Measurements from ENCODE around the gene STUB1. TPM values are rescaled to one million over a fixed set of nuclear protein-coding genes. Genes with fewer than 3 reads are reported as not detected.
"Not testable (repeated sequence)": the region's sequence is repeated elsewhere in the genome, so short reads cannot be mapped to it uniquely, and the experiment has no call there.

The STUB1 gene
- total RNA-seq, 2 donors from 2014 or later, result 135 to 186 TPM

DNA sequence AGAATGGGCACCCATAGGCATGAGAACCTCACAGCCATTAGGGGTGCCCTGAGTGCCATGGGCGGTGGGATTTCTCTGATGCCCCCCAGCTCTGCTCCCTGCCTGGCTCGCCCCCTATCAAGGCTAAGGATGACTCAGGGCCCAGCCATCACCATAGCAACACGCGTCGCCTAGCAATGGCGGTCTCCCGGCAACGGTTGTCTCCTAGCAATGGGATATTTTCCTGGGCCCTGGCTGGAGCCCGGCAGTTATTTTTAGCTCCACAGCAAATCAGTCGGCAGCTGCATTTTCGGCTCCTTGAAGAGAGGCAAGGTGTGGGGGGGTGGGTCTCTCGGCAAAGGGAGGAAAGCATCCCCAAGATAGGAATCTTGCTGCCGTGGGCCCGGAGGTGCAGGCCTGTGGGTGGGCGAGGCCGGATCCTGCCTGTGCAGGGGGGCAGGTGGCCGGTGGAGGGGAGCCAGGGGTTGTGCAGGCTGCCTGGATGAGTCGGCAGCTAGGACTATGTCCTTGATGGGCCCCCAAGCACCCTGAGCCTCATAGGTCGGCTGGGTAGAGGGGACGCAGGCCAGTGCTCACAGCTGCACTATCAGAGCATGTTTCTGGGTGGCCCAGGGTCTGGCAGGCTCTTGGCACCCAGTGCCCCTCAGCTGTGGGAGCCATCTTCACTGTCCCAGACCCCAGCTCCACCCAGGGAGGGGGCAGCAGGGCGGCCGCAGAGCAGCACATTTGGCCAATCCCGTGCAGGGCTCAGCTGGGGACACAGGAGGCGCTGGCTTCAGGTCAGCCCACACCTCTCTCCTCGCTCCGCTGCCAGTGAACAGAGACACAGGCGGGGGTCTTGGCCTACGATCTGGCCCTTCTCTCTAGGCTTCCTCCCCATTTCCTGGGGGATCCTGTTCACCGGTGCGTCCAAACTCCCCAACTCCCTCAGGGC is 29.6 kb downstream of the STUB1 start:
- peaks cover 0 to 45% of the 10 kb centered on the region in 2 donors for H3K4me1 ChIP-seq
- no peak for DNase-seq (ENCODE audit: low spot score)

DNA sequence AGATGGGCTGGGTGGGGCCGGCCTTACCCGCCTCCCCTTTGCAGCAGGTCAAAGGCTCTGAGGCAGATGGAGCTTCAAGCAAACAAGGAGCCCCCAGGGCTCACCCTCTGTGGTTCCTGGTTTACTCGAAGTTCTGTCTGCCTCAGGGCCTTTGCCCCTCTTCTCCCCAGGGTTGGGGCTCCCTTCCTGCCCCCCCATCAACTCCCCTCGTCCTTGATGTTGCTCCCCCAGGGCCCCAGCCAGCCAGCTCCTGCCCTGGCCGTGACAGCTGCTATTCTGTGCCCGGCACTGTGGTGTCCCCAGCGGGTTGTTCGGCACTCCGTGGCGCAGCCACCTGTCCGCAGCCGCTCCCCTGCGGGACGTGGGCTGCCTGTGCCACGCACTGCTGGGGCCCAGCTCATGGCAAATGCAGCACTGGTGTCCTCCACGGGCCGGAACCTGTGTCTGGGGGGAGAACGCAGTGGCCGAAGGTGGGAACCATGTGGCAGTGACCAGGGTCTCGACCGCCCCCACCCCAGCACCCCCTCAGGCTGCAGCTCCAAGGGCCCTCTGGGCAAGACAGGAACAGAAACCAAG is 30.4 kb downstream of the STUB1 start:
- H3K4me1 ChIP-seq, result peaks cover 0 to 38% of the 10 kb centered on the region in 2 donors
- no peaks in the 10 kb centered on the region for H3K36me3 ChIP-seq
- no peak for TF ChIP-seq CTCF (IDR thresholded peaks at IDR 0.05)

More for the DNA sequence above, 29.6 kb downstream of the STUB1 start:
- Histone ChIP-seq H3K27ac (no peak overlapping the region), H3K36me3 (no peaks in the 10 kb centered on the region), H3K9me3 (no peaks in the 10 kb centered on the region), H3K4me3 (no peak overlapping the region), H3K27me3 (peaks cover 12 to 38% of the 10 kb centered on the region in 2 donors)
- no peak for TF ChIP-seq CTCF (IDR thresholded peaks at IDR 0.05)

DNA sequence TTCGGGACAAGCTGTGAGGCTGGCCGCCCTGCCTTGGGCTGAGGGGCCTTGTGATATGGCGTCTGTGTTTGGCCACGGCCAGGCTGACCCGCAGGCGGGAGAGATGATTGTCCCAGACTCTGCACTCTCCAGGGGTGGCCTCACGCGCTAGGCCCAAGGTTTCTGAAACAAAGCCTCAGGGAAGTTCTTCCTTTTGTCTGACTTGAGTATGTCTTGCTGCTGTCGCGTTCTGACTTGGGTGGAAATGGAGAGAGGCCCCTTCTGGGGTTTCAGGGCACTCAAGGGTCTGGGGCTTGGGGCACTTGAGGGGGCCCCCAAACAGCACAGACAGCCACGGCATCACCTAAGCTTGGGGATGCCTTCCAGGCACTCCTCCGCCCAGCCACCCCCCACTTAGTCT is 30.9 kb downstream of the STUB1 start:
- H3K4me3 ChIP-seq, result no peak overlapping the region
- no peaks in the 10 kb centered on the region for H3K9me3 ChIP-seq
- H3K27me3 ChIP-seq, result peaks cover 11 to 33% of the 10 kb centered on the region in 2 donors
- TF ChIP-seq CTCF (IDR thresholded peaks at IDR 0.05), result no peak
- H3K27ac ChIP-seq, result no peak overlapping the region
- DNase-seq (ENCODE audit: low spot score), result no peak
- H3K4me1 ChIP-seq, result peaks cover 0 to 41% of the 10 kb centered on the region in 2 donors
- no peaks in the 10 kb centered on the region for H3K36me3 ChIP-seq

More for the DNA sequence above, 30.4 kb downstream of the STUB1 start:
- DNase-seq (ENCODE audit: low spot score), result no peak
- Histone ChIP-seq H3K27me3 (peaks cover 12 to 33% of the 10 kb centered on the region in 2 donors), H3K9me3 (no peaks in the 10 kb centered on the region), H3K4me3 (no peak overlapping the region), H3K27ac (no peak overlapping the region)

- Histone ChIP-seq H3K27ac (no peak overlapping the region), H3K4me1 (peaks cover 0 to 41% of the 10 kb centered on the region in 2 donors), H3K36me3 (no peaks in the 10 kb centered on the region), H3K9me3 (no peaks in the 10 kb centered on the region), H3K27me3 (peaks cover 5 to 29% of the 10 kb centered on the region in 2 donors), H3K4me3 (no peak overlapping the region)
- TF ChIP-seq CTCF (IDR thresholded peaks at IDR 0.05), result peak; percentile 72 to 98
- peak; percentile 74 for DNase-seq (ENCODE audit: low spot score)
These were observed 31.5 kb downstream of the STUB1 start for GRCh38 chr16:711548-712320.

GRCh38 chr16:712740-713250 is 32.6 kb downstream of the STUB1 start:
- not testable (repeated sequence) for H3K36me3 ChIP-seq; DNase-seq (ENCODE audit: low spot score); H3K27ac ChIP-seq; H3K9me3 ChIP-seq; H3K4me3 ChIP-seq
- peaks cover 3 to 24% of the 10 kb centered on the region in 2 donors for H3K27me3 ChIP-seq
- TF ChIP-seq CTCF (IDR thresholded peaks at IDR 0.05), result peak in 1 of 2 donors; percentile 40
- H3K4me1 ChIP-seq, result peaks cover 0 to 46% of the 10 kb centered on the region in 2 donors

Measured in right atrium auricular region (tissue), 2 donors.